GM10248 (cell line): ENCODE data around the gene MAN2A2.

ENCODE experiments used
- CTCF ChIA-PET: fragments of 300-600 bp; sonication (Branson Sonifier 250); formaldehyde crosslinking; extraction: SDS; loops from one replicate; lab custom pipeline; 2021; ENCODE audit warnings: antibody characterized with exemption; lab: Yijun Ruan, JAX
- POLR2A ChIA-PET: fragments of 350-650 bp; sonication (Branson Sonifier 250); formaldehyde crosslinking; extraction: SDS; loops from one replicate; lab custom pipeline; 2020; ENCODE audit warnings: antibody characterized with exemption; lab: Yijun Ruan, JAX
- DNase-seq: peaks from one replicate; pipeline ENCODE4 v3.0.0; 2012; ENCODE audit errors: extremely low spot score
- TF ChIP-seq, protein P1 (sequence below): IDR thresholded peaks from 2 replicates; pipeline ENCODE4 v1.5.1; 2012; ENCODE audit warnings: mild to moderate bottlenecking, low read depth; ENCODE audit errors: extremely low read depth, missing control alignments, control extremely low read depth

The MAN2A2 gene

DNA sequence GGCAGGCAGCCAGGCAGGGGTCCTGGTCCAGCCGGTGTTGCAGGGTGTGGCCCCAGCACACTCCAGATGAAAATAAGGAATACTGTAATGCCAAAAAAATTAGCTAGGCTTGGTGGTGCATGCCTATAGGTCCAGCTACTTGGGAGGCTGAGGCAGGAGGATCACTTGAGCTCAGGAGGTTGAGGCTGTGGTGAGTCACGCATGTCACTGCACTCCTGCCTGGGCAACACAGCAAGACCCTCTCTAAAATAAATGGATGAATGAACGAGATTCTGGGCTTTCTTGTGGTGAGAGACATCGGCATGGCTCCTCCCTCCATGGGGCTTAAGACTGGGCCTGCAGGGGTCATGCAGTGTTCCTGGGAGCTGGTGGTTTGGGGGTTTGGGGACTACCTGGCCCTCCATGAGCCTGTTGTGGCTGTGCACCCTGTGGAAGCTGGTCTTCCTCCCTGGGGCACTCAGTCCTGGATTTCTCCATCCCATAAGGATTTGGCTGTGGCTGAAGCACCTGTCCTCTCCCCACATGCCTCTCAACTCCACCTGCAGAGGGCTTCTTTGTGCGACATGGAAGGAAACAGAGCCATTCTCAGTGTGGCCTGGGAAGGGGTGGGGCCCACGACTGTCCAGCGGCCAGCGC lies 44.0 kb downstream of the MAN2A2 start:
- TF ChIP-seq, protein P1, sequence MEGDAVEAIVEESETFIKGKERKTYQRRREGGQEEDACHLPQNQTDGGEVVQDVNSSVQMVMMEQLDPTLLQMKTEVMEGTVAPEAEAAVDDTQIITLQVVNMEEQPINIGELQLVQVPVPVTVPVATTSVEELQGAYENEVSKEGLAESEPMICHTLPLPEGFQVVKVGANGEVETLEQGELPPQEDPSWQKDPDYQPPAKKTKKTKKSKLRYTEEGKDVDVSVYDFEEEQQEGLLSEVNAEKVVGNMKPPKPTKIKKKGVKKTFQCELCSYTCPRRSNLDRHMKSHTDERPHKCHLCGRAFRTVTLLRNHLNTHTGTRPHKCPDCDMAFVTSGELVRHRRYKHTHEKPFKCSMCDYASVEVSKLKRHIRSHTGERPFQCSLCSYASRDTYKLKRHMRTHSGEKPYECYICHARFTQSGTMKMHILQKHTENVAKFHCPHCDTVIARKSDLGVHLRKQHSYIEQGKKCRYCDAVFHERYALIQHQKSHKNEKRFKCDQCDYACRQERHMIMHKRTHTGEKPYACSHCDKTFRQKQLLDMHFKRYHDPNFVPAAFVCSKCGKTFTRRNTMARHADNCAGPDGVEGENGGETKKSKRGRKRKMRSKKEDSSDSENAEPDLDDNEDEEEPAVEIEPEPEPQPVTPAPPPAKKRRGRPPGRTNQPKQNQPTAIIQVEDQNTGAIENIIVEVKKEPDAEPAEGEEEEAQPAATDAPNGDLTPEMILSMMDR, result no peak
- CTCF ChIA-PET, result interaction anchor here (1.0 to 23.2 kb wide), 6 partner anchors 10 to 103 kb away, joined by 3 to 447 read pairs (median 4); partner anchors contain the start of genes HDDC3 and UNC45A
- POLR2A ChIA-PET, result no interaction called here
- no peak for DNase-seq

DNA sequence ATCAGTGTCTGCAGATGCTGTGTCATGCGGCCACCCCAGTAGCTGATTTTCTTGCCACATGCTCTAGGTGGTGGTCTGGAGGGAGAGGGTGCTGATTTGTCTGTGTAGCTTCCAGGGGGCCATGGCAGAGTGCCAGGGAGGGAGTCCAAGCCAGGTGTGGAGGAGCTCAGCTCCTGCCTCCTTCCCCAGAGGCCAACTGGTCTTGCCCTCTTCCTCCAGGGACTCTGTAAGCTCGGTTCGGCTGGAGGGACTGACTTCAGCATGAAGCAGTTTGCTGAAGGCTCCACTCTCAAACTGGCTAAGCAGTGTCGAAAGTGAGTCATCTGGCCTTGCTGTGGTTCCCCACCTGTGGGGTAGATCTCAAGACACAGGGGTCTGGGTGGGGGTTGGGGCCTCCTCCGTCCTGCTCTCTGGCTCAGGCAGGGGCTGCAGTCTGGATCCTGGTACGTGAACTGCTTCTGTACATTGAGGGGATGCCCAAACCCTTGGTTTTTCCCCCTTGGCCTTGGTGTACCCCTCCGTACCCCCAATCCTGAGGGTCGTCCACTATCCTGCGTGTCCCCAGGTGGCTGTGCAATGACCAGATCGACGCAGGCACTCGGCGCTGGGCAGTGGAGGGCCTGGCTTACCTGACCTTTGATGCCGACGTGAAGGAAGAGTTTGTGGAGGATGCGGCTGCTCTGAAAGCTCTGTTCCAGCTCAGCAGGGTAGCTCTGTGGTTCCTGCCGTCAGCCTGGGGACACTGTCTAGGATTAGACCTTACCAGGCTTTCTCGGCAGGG lies 44.7 kb downstream of the MAN2A2 start:
- ChIA-PET CTCF (interaction anchor here (1.3 to 23.2 kb wide), 4 partner anchors 9 to 102 kb away, joined by 3 to 447 read pairs (median 16); partner anchors contain the start of genes HDDC3 and UNC45A), POLR2A (no interaction called here)
- TF ChIP-seq, protein P1, result no peak
- DNase-seq, result no peak

DNA sequence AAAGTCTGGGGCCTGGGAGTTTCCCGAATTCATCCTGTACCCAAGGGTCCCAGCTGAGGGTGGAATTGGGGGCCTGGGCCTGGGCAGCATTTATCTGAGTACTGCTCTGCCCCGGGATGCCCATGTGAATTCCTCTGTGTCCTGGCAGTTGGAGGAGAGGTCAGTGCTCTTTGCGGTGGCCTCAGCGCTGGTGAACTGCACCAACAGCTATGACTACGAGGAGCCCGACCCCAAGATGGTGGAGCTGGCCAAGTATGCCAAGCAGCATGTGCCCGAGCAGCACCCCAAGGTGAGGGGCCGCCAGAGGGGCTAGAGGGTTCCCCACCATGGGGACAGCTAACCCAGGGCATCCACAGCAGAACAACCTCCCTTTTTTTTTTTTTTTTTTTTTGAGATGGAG lies 45.4 kb downstream of the MAN2A2 start:
- CTCF ChIA-PET, result interaction anchor here (1.3 to 23.2 kb wide), 3 partner anchors 8 to 85 kb away, joined by 3 to 447 read pairs (median 27); partner anchors contain the start of genes HDDC3 and UNC45A

DNA sequence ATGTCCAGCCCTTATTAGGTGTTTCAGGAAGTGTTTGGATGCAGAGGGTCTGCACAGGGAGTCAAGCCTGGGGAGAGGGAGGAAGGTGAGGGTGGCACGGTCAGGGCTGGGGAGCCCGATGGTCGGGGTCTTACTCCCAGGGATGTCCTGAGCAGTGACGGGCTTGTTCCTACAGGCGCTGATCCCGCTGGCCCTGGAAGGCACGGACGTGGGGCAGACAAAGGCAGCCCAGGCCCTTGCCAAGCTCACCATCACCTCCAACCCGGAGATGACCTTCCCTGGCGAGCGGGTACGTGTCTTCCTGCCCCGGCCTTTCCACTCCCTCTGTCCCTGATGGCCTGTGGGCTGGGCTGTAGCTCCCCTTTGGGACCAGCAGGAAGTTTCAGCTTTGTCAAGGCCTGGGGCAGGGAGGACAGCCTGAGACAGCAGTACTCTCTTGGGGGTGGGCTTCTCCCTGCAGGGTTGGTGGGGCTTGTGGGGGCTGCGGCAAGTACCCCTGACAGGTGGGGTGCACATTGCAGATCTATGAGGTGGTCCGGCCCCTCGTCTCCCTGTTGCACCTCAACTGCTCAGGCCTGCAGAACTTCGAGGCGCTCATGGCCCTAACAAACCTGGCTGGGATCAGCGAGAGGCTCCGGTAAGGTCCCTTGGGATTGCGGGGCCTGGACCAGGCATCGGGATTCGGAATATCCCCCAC lies 47.0 kb downstream of the MAN2A2 start:
- ChIA-PET CTCF (interaction anchor here (1.0 to 23.2 kb wide), 2 partner anchors 13 to 82 kb away, joined by 3 to 447 read pairs; partner anchors contain the start of genes HDDC3 and UNC45A), POLR2A (interaction anchor here (0.6 kb wide), 1 partner anchor 96 kb away, joined by 4 read pairs; no protein-coding TSS in a partner anchor)
- no peak for DNase-seq
- TF ChIP-seq, protein P1, result no peak

More for the DNA sequence above, 45.4 kb downstream of the MAN2A2 start:
- TF ChIP-seq, protein P1, result no peak
- no peak for DNase-seq
- POLR2A ChIA-PET, result no interaction called here

DNA sequence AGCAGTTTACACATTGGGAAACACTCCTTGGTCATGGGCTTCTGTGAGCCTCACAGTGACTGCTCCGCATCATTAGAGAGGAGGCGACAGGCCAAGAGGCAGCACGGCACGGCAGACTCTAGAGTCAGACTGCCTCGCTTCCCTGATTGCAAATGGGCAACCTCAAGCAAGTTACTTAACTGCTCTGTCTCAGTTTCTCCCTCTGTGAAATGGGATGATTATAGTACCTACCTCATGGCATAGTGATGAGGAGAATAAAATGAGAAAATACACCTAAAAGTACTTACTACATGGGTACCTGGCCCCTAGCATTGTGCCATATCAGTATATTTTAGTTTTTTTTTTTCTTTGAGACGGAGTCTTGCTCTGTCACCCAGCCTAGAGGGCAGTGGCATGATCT lies 47.6 kb downstream of the MAN2A2 start:
- ChIA-PET POLR2A (interaction anchor here (0.6 kb wide), 1 partner anchor 97 kb away, joined by 4 read pairs; no protein-coding TSS in a partner anchor), CTCF (interaction anchor here (23.2 kb wide), 1 partner anchor 14 kb away, joined by 447 read pairs; the partner anchor contains the start of genes HDDC3 and UNC45A)
- DNase-seq, result no peak
- TF ChIP-seq, protein P1, result no peak
